Natural killer cell (primary cell): ENCODE measurements around the gene BAZ1A. TPM values are rescaled to one million over a fixed set of nuclear protein-coding genes. Genes with fewer than 3 reads are reported as not detected.
A peak's percentile ranks its signal among the peaks of the same experiment; 100 is the strongest.
"Not testable (repeated sequence)": the region's sequence is repeated elsewhere in the genome, so short reads cannot be mapped to it uniquely, and the experiment has no call there.

Source experiments
- ATAC-seq, 3 donors: fragments of 150-1000 bp in 2 of 3; fragments of 200-7000 bp in 1 of 3; cut with Tn5 transposase; 1 replicate in 1 of 3; 2 replicates in 2 of 3; pipeline ENCODE4 v1.10.0; 2021; ENCODE audit warnings: mild to moderate bottlenecking in 2 of 3, moderate library complexity in 2 of 3
- DNase-seq, 2 donors: peaks; one replicate each; pipeline versions ENCODE4 v3.0.0 to v3.0.0-alpha.2; 2013 to 2021; ENCODE audit warnings: mixed read lengths in 1 of 2
- H3K27ac ChIP-seq: one replicate; pipeline ENCODE4 v1.5.1; 2013; ENCODE audit warnings: mild to moderate bottlenecking, low read length
- H3K27me3 ChIP-seq: one replicate; pipeline ENCODE4 v1.6.1; 2013; ENCODE audit warnings: low read length; ENCODE audit not compliant: control insufficient read depth, insufficient read depth
- H3K36me3 ChIP-seq: one replicate; pipeline ENCODE4 v1.6.1; 2013; ENCODE audit warnings: low read length; ENCODE audit not compliant: control insufficient read depth, insufficient read depth
- H3K4me1 ChIP-seq: one replicate; pipeline ENCODE4 v1.6.1; 2013; ENCODE audit warnings: low read length; ENCODE audit not compliant: control insufficient read depth, insufficient read depth
- H3K4me3 ChIP-seq: one replicate; pipeline ENCODE4 v1.5.1; 2013; ENCODE audit warnings: low read length
- H3K9me3 ChIP-seq: one replicate; pipeline ENCODE4 v1.6.1; 2013; ENCODE audit warnings: low read length; ENCODE audit not compliant: control insufficient read depth, insufficient read depth
- H3K27ac Mint-ChIP-seq, 2 donors: one replicate each; pipeline ENCODE4 v1.8.0; 2022; ENCODE audit warnings: mild to moderate bottlenecking in 2 of 2, mixed read lengths in 2 of 2, moderate library complexity in 1 of 2
- H3K27me3 Mint-ChIP-seq, 2 donors: one replicate each; pipeline ENCODE4 v1.8.0; 2022; ENCODE audit warnings: low read depth in 2 of 2, mixed read lengths in 2 of 2
- H3K36me3 Mint-ChIP-seq: one replicate; pipeline ENCODE4 v1.8.0; 2022; ENCODE audit warnings: mixed read lengths
- H3K4me1 Mint-ChIP-seq, 2 donors: one replicate each; pipeline ENCODE4 v1.8.0; 2022; ENCODE audit warnings: mixed read lengths in 2 of 2
- H3K4me3 Mint-ChIP-seq: one replicate; pipeline ENCODE4 v1.8.0; 2022; ENCODE audit warnings: mild to moderate bottlenecking, moderate library complexity, mixed read lengths
- H3K9me3 Mint-ChIP-seq, 2 donors: one replicate each; pipeline ENCODE4 v1.8.0; 2022; ENCODE audit warnings: mixed read lengths in 2 of 2
- CTCF ChIP-seq: fragments of 200-600 bp; IDR thresholded peaks from one replicate; pipeline ENCODE4 v1.8.0; 2022; ENCODE audit warnings: antibody characterized with exemption
- WGBS: methylation state at CpG from one replicate; pipeline ENCODE4 v1.1.7; 2013; ENCODE audit warnings: missing lambda C conversion rate; ENCODE audit not compliant: insufficient coverage; 5-methylcytosine and 5-hydroxymethylcytosine counted together
- intact Hi-C: fragments of 100-400 bp; cut with micrococcal nuclease; formaldehyde crosslinking; loops from one replicate; pipeline ENCODE4 v1.14.2; 2022
- total RNA-seq, 4 donors: library from RNA; stranded (reverse); fragments of 120-200 nt in 1 of 4; gene quantifications; one replicate each; pipeline versions ENCODE4 v1.2.3 to v1.2.4, GENCODE V29; 2013 to 2022

The BAZ1A gene
- total RNA-seq, 3 donors from 2014 or later (not counting 1 experiment from before 2014, with no cell fraction given) = 54.6 to 89.5 (median 64.6) TPM

GRCh38 chr14:34742270-34743115 is 132.7 kb downstream of the BAZ1A start:
- intact Hi-C loops = no loop called here
- no peaks in the 10 kb centered on the region for H3K27me3 Mint-ChIP-seq
- peak overlapping the region; percentile 40 for H3K4me3 Mint-ChIP-seq
- H3K4me1 Mint-ChIP-seq = peaks cover 22 to 25% of the 10 kb centered on the region in 2 donors
- Histone ChIP-seq H3K4me1 (peaks cover 13% of the 10 kb centered on the region), H3K4me3 (no peak overlapping the region), H3K36me3 (no peaks in the 10 kb centered on the region), H3K27me3 (no peaks in the 10 kb centered on the region), H3K27ac (no peak overlapping the region), H3K9me3 (no peaks in the 10 kb centered on the region)
- no peaks in the 10 kb centered on the region for H3K9me3 Mint-ChIP-seq
- H3K36me3 Mint-ChIP-seq = no peaks in the 10 kb centered on the region
- no peak for DNase-seq
- ATAC-seq = no peak
- 81% methylated on average over 7 of the region's 8 CpGs for WGBS
- H3K27ac Mint-ChIP-seq = peak overlapping the region; percentile 12 to 54
- TF ChIP-seq CTCF = no peak

- peak; percentile 38 to 84 (median 50) for ATAC-seq
- Histone ChIP-seq H3K4me1 (peaks cover 13% of the 10 kb centered on the region), H3K9me3 (no peaks in the 10 kb centered on the region), H3K27ac (no peak overlapping the region), H3K36me3 (no peaks in the 10 kb centered on the region), H3K27me3 (no peaks in the 10 kb centered on the region), H3K4me3 (no peak overlapping the region)
- intact Hi-C loops = no loop called here
- TF ChIP-seq CTCF = no peak
- H3K27ac Mint-ChIP-seq = peak overlapping the region in 1 of 2 donors; percentile 54
- H3K27me3 Mint-ChIP-seq = no peaks in the 10 kb centered on the region
- no peaks in the 10 kb centered on the region for H3K36me3 Mint-ChIP-seq
- peak overlapping the region; percentile 10 for H3K4me3 Mint-ChIP-seq
- H3K4me1 Mint-ChIP-seq = peaks cover 22 to 25% of the 10 kb centered on the region in 2 donors
- no peaks in the 10 kb centered on the region for H3K9me3 Mint-ChIP-seq
- DNase-seq = peak in 1 of 2 donors; percentile 39
- WGBS = no CpG with 5 or more reads among the region's 1 CpG
Observed at GRCh38 chr14:34741840-34742239, 133.3 kb downstream of the BAZ1A start.

GRCh38 chr14:34740139-34740538 is 135.0 kb downstream of the BAZ1A start:
- peaks cover 17 to 18% of the 10 kb centered on the region in 2 donors for H3K4me1 Mint-ChIP-seq
- H3K9me3 ChIP-seq, H3K36me3 ChIP-seq, H3K27ac ChIP-seq, H3K9me3 Mint-ChIP-seq, DNase-seq, H3K27me3 Mint-ChIP-seq, H3K36me3 Mint-ChIP-seq, ATAC-seq, intact Hi-C loops, H3K4me3 ChIP-seq, H3K27ac Mint-ChIP-seq, H3K4me3 Mint-ChIP-seq, H3K27me3 ChIP-seq: not testable (repeated sequence)
- H3K4me1 ChIP-seq = peaks cover 13% of the 10 kb centered on the region
- 93% methylated on average over 5 of the region's 6 CpGs for WGBS

- H3K4me1 Mint-ChIP-seq, H3K4me1 ChIP-seq, H3K27ac Mint-ChIP-seq, H3K36me3 ChIP-seq, H3K4me3 Mint-ChIP-seq, H3K9me3 ChIP-seq, H3K9me3 Mint-ChIP-seq, intact Hi-C loops, DNase-seq, H3K36me3 Mint-ChIP-seq, H3K27ac ChIP-seq, H3K27me3 Mint-ChIP-seq, H3K27me3 ChIP-seq, H3K4me3 ChIP-seq, ATAC-seq: not testable (repeated sequence)
- WGBS = 95% methylated on average over 4 of the region's 4 CpGs
Observed at GRCh38 chr14:34737079-34737478, 138.1 kb downstream of the BAZ1A start.
